ENCODE data around the gene MACROD1.

- no peak for TF ChIP-seq POLR2AphosphoS5 (IDR thresholded peaks at IDR 0.05)
- no peak for TF ChIP-seq CTCF (IDR thresholded peaks at IDR 0.05)
- no peak for TF ChIP-seq POLR2A (IDR thresholded peaks at IDR 0.05)
Observed at GRCh38 chr11:64207256-64208085, 41.6 kb upstream of the MACROD1 start.

Data from prostate gland (tissue), 2 donors.